ENCODE data around the gene KSR1.

DNA sequence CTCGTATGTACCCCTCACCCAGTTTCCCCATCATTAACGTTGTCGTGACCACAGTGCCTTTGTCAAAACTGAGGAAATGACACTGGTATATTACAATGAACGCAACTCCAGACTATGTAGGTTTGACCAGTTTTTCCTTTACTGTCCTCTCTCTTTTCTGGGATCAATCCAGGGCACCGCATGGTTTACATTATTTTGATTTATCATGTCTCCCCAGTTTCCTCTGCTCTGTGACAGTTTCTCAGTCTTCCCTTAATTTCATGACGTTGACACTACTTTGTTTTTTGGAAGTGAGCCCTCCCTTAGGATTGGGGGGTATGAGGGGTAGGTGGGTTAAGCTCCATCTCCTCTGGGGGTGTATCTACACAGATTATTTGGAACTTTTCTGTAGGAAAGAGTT, 98.7 kb downstream of the KSR1 start:
- TF ChIP-seq, protein P1, sequence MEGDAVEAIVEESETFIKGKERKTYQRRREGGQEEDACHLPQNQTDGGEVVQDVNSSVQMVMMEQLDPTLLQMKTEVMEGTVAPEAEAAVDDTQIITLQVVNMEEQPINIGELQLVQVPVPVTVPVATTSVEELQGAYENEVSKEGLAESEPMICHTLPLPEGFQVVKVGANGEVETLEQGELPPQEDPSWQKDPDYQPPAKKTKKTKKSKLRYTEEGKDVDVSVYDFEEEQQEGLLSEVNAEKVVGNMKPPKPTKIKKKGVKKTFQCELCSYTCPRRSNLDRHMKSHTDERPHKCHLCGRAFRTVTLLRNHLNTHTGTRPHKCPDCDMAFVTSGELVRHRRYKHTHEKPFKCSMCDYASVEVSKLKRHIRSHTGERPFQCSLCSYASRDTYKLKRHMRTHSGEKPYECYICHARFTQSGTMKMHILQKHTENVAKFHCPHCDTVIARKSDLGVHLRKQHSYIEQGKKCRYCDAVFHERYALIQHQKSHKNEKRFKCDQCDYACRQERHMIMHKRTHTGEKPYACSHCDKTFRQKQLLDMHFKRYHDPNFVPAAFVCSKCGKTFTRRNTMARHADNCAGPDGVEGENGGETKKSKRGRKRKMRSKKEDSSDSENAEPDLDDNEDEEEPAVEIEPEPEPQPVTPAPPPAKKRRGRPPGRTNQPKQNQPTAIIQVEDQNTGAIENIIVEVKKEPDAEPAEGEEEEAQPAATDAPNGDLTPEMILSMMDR (conservative IDR thresholded peaks at IDR 0.05 in 1 of 2, IDR thresholded peaks at IDR 0.05 in 1 of 2; ENCODE audit: low read depth in 1 of 2, low read length in 2 of 2) = no peak
- no peak for TF ChIP-seq EZH2 (IDR thresholded peaks at IDR 0.05; ENCODE audit: low read length, missing control alignments)
